HepG2 (cell line): ENCODE measurements around the gene GGCT. TPM values are rescaled to one million over a fixed set of nuclear protein-coding genes. Genes with fewer than 3 reads are reported as not detected.

Experiments
- ATAC-seq: fragments of 200-7000 bp; cut with Tn5 transposase; 3 replicates; pipeline ENCODE4 v1.9.1; 2020; ENCODE audit warnings: mild to moderate bottlenecking, moderate library complexity
- BruUV-seq: library from RNA; stranded (reverse); fragments of 400-500 nt; replicated peaks from 2 replicates; lab custom pipeline; 2021; lab: Mats Ljungman, UMichigan
- CTCF ChIA-PET: fragments of 300-600 bp; formaldehyde crosslinking; extraction: SDS; loops from one replicate; lab custom pipeline; 2021; ENCODE audit warnings: low total read pairs, inconsistent platforms, low intra/inter-chr PET ratio; lab: Yijun Ruan, JAX
- POLR2A ChIA-PET: fragments of 350-600 bp; sonication (Branson Sonifier 250); formaldehyde crosslinking; loops from one replicate; lab custom pipeline; 2020; ENCODE audit warnings: antibody characterized with exemption, inconsistent platforms; lab: Yijun Ruan, JAX
- DNase-seq: peaks from one replicate; pipeline ENCODE4 v3.0.0-alpha.2; 2015; ENCODE audit warnings: low spot score
- FAIRE-seq: peaks from 3 replicates; lab custom pipeline; 2011; peaks lifted over from hg19 to GRCh38; lab: Jason Lieb, UNC
- H2AFZ ChIP-seq: one replicate; pipeline ENCODE4 v1.6.1; 2011; ENCODE audit warnings: low read length, inconsistent platforms
- H3K27ac ChIP-seq: fragments of 300-600 bp; 3 replicates; pipeline ENCODE4 v1.8.0; 2011; ENCODE audit warnings: mixed run types, mild to moderate bottlenecking, mixed read lengths, low read length, inconsistent platforms; ENCODE audit not compliant: insufficient read depth; ENCODE audit errors: extremely low read length
- H3K27me3 ChIP-seq, 2 experiments: fragments of 200-600 bp in 1 of 2; 2 replicates in 1 of 2; 3 replicates in 1 of 2; pipeline versions ENCODE4 v1.6.0 to v1.8.0; 2011; ENCODE audit warnings: low read length in 2 of 2, mild to moderate bottlenecking in 2 of 2, moderate library complexity in 2 of 2, inconsistent platforms in 1 of 2; ENCODE audit not compliant: insufficient read depth in 2 of 2, control insufficient read depth in 1 of 2
- H3K36me3 ChIP-seq, 2 experiments: fragments of 200-600 bp in 1 of 2; replicated peaks in 1 of 2; 2 replicates in 1 of 2; 3 replicates in 1 of 2; pipeline versions ENCODE4 v1.5.1 to v1.8.0; 2011; ENCODE audit warnings: low read length in 2 of 2, inconsistent platforms in 1 of 2; ENCODE audit not compliant: insufficient read depth in 2 of 2, control insufficient read depth in 1 of 2
- H3K4me1 ChIP-seq: 2 replicates; pipeline ENCODE4 v1.5.1; 2012; ENCODE audit warnings: low read length, inconsistent platforms; ENCODE audit not compliant: insufficient read depth
- H3K4me2 ChIP-seq: 2 replicates; pipeline ENCODE4 v1.6.0; 2011; ENCODE audit warnings: low read depth, low read length, inconsistent platforms
- H3K4me3 ChIP-seq, 3 experiments: fragments of 200-600 bp in 1 of 3; sonication (generic), shearing (Covaris generic) in 1 of 3; replicated peaks in 1 of 3; 2 replicates each; pipeline ENCODE4 v1.5.1; 2011 to 2016; ENCODE audit warnings: low read length in 3 of 3, inconsistent platforms in 2 of 3, low read depth in 2 of 3, mild to moderate bottlenecking in 2 of 3, control low read depth in 1 of 3, mixed read lengths in 1 of 3; ENCODE audit not compliant: insufficient read depth in 1 of 3
- H3K79me2 ChIP-seq: one replicate; pipeline ENCODE4 v1.6.1; 2011; ENCODE audit warnings: low read length, inconsistent platforms; ENCODE audit not compliant: insufficient read depth
- H3K9ac ChIP-seq: 2 replicates; pipeline ENCODE4 v1.6.0; 2011; ENCODE audit warnings: mild to moderate bottlenecking, low read depth, low read length, inconsistent platforms; ENCODE audit not compliant: insufficient read depth
- H3K9me3 ChIP-seq: 2 replicates; pipeline ENCODE4 v1.5.1; 2012; ENCODE audit warnings: mild to moderate bottlenecking, low read length
- H4K20me1 ChIP-seq: 2 replicates; pipeline ENCODE4 v1.6.0; 2011; ENCODE audit warnings: inconsistent platforms, mild to moderate bottlenecking, low read length, moderate library complexity; ENCODE audit not compliant: insufficient read depth
- MAFK ChIP-seq, 2 experiments: IDR thresholded peaks in 1 of 2; conservative IDR thresholded peaks in 1 of 2; 2 replicates each; pipeline ENCODE4 v1.6.1; 2011; ENCODE audit warnings: improper control_type of control experiment in 2 of 2, low read length in 2 of 2
- NFE2L2 ChIP-seq: fragments of 150-350 bp; IDR thresholded peaks from 2 replicates; pipeline ENCODE4 v1.6.1; 2014; ENCODE audit warnings: low read length
- ONECUT2 ChIP-seq: sonication (generic); formaldehyde crosslinking; IDR thresholded peaks from 2 replicates; pipeline ENCODE4 v1.4.0; 2020; ENCODE audit warnings: missing genetic modification reagents
- PAX8 ChIP-seq: sonication (generic); formaldehyde crosslinking; IDR thresholded peaks from 2 replicates; pipeline ENCODE4 v1.8.0; 2022; ENCODE audit warnings: mild to moderate bottlenecking, missing genetic modification reagents, borderline replicate concordance
- REPIN1 ChIP-seq: sonication (generic); formaldehyde crosslinking; IDR thresholded peaks from 2 replicates; pipeline ENCODE4 v1.8.0; 2022; ENCODE audit warnings: missing genetic modification reagents, low read depth, mild to moderate bottlenecking, borderline replicate concordance
- STAT5B ChIP-seq: sonication (generic); formaldehyde crosslinking; IDR thresholded peaks from 2 replicates; pipeline ENCODE4 v1.4.0; 2020; ENCODE audit warnings: missing genetic modification reagents
- TRAFD1 ChIP-seq: sonication (generic); formaldehyde crosslinking; IDR thresholded peaks from 2 replicates; pipeline ENCODE4 v1.5.1; 2020; ENCODE audit warnings: missing genetic modification reagents, mild to moderate bottlenecking, borderline replicate concordance
- ZNF567 ChIP-seq: sonication (generic); formaldehyde crosslinking; IDR thresholded peaks from 2 replicates; pipeline ENCODE4 v1.8.1; 2023; ENCODE audit warnings: mild to moderate bottlenecking, missing genetic modification reagents, borderline replicate concordance
- ZNF768 ChIP-seq: sonication (generic); formaldehyde crosslinking; IDR thresholded peaks from 2 replicates; pipeline ENCODE4 v1.4.0; 2020; ENCODE audit warnings: missing genetic modification reagents
- ZNF83 ChIP-seq: sonication (generic); formaldehyde crosslinking; IDR thresholded peaks from 2 replicates; pipeline ENCODE4 v1.4.0; 2020; ENCODE audit warnings: missing genetic modification reagents, mild to moderate bottlenecking, borderline replicate concordance
- WGBS: methylation state at CpG from one replicate; pipeline ENCODE4 v1.1.6; 2017; ENCODE audit warnings: low lambda C conversion rate; 5-methylcytosine and 5-hydroxymethylcytosine counted together
- in situ Hi-C: cut with HindIII; loops from 2 replicates; pipeline ENCODE4 v1.10.0; 2017; ENCODE audit warnings: low pct_unique_long_range_greater_than_20kb; ENCODE audit not compliant: extremely low pct_ligation_motif_present
- intact Hi-C: fragments of 100-400 bp; cut with micrococcal nuclease; formaldehyde crosslinking; loops from one replicate; pipeline ENCODE4 v1.10.0; 2022; ENCODE audit not compliant: unreplicated experiment
- polyA plus RNA-seq, 8 experiments: library from polyadenylated mRNA; depleted of rRNA in 3 of 8; stranded (reverse) in 7 of 8; unstranded in 1 of 8; fragments of >200 nt; fragmentation: Illumina TruSeq in 4 of 8; extraction: Trizol in 4 of 8; gene quantifications; 2 replicates each; pipeline versions ENCODE4 v1.2.1 to v1.2.3, GENCODE V29; 2011 to 2016; ENCODE audit warnings: low read depth in 4 of 8, missing spikeins in 1 of 8, mixed read lengths in 1 of 8; ENCODE audit not compliant: insufficient read depth in 1 of 8
- total RNA-seq, 5 experiments: library from RNA; depleted of rRNA; stranded (reverse); fragments of >200 nt; fragmentation: Illumina TruSeq; extraction: Trizol; gene quantifications; 2 replicates each; pipeline ENCODE4 v1.2.3, GENCODE V29; 2016; ENCODE audit warnings: low read depth in 1 of 5
- TF ChIP-seq, protein P1 (sequence below), 2 experiments: sonication (generic) in 1 of 2; formaldehyde crosslinking in 1 of 2; IDR thresholded peaks; 2 replicates each; pipeline versions ENCODE4 v1.6.1 to v1.9.0; 2014 to 2022; ENCODE audit warnings: antibody characterized with exemption in 1 of 2, borderline replicate concordance in 1 of 2, inconsistent platforms in 1 of 2, low read depth in 1 of 2, missing genetic modification reagents in 1 of 2
- TF ChIP-seq, protein P2 (sequence below): sonication (generic); formaldehyde crosslinking; IDR thresholded peaks from 2 replicates; pipeline ENCODE4 v1.8.1; 2023; ENCODE audit warnings: mild to moderate bottlenecking, moderate library complexity, missing genetic modification reagents

Gene GGCT
- total and polyA plus RNA-seq, 2 of the 13 experiments (the other 11 are each of a cell fraction or from before 2014, with no cell fraction given) = 19.5 to 78.3 TPM

DNA sequence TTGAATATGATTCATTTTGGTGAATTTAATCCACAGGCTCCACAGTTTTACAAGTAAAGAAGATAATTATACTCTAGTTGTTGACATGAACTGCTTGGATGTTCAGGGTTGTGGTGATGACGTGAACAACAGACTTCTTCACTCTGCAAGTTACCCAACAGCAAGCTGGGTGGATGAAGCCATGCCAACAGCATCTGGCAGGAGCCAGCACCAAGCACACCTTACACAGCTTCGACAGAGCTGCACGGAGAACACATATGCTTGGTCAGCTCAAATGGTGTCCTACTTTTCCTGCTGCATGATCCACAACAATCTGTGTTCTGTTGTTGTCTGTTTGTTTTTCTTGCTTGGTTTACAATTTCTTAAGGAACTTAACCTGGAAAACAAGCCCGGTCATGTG, 35.8 kb downstream of the GGCT start:
- WGBS = 98% methylated on average over 4 of the region's 4 CpGs
- Histone ChIP-seq H2AFZ (peak overlapping the region; percentile 45), H3K36me3 (no peaks in the 10 kb centered on the region), H3K27ac (no peak overlapping the region), H3K27me3 (no peaks in the 10 kb centered on the region), H3K4me2 (peak overlapping the region; percentile 44), H3K9ac (no peak overlapping the region), H3K9me3 (no peaks in the 10 kb centered on the region), H3K79me2 (no peaks in the 10 kb centered on the region), H4K20me1 (no peaks in the 10 kb centered on the region), H3K4me3 (no peak overlapping the region; a peak in 1 of 6 replicates), H3K4me1 (peaks cover 19% of the 10 kb centered on the region)
- CTCF ChIA-PET = no interaction called here
- in situ Hi-C loops (no loop called here), intact Hi-C loops (no loop called here)
- BruUV-seq = no TSS peak
- POLR2A ChIA-PET = interaction anchor here (0.6 to 1.3 kb wide), 4 partner anchors 9 to 95 kb away, joined by 3 to 12 read pairs (median 6); partner anchors contain the start of gene NOD1
- FAIRE-seq (no peak), DNase-seq (no peak), ATAC-seq (no peak)
- 0 out of 4 replicates have a peak, but pooled peaks have one; percentile 19 to 25 for TF ChIP-seq MAFK (conservative IDR thresholded peaks at IDR 0.05 in 1 of 2, IDR thresholded peaks at IDR 0.05 in 1 of 2; ENCODE audit: low read length in 2 of 2)
- TF ChIP-seq STAT5B = no peak
- 0 out of 2 replicates have a peak, but pooled peaks have one; percentile 36 for TF ChIP-seq ZNF83 (CRISPR knock-in tag)
- no peak for TF ChIP-seq ZNF567
- no peak for TF ChIP-seq ZNF768 (CRISPR knock-in tag)
- no peak for TF ChIP-seq TRAFD1 (CRISPR knock-in tag)
- TF ChIP-seq, protein P1, sequence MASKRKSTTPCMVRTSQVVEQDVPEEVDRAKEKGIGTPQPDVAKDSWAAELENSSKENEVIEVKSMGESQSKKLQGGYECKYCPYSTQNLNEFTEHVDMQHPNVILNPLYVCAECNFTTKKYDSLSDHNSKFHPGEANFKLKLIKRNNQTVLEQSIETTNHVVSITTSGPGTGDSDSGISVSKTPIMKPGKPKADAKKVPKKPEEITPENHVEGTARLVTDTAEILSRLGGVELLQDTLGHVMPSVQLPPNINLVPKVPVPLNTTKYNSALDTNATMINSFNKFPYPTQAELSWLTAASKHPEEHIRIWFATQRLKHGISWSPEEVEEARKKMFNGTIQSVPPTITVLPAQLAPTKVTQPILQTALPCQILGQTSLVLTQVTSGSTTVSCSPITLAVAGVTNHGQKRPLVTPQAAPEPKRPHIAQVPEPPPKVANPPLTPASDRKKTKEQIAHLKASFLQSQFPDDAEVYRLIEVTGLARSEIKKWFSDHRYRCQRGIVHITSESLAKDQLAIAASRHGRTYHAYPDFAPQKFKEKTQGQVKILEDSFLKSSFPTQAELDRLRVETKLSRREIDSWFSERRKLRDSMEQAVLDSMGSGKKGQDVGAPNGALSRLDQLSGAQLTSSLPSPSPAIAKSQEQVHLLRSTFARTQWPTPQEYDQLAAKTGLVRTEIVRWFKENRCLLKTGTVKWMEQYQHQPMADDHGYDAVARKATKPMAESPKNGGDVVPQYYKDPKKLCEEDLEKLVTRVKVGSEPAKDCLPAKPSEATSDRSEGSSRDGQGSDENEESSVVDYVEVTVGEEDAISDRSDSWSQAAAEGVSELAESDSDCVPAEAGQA (IDR thresholded peaks at IDR 0.05; ENCODE audit: low read depth) = no peak
- TF ChIP-seq, protein P1 (CRISPR knock-in tag; IDR thresholded peaks at IDR 0.05; ENCODE audit: borderline replicate concordance) = no peak
- TF ChIP-seq, protein P2, sequence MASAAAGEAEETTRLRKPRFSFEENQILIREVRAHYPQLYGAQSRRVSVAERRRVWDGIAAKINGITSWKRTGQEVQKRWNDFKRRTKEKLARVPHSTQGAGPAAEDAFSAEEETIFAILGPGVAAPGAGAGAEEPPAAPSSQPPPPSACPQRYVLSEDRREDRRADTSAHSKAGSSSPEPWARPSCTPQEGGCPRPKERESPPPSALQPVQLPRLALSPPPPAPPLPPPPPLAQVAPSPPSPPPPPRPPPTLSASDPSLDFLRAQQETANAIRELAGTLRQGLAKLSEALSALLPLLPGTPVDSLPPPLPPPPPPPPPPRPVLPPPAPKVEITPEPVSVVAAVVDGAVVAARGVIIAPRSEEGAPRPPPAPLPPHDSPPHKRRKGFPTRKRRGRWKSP (CRISPR knock-in tag) = 0 out of 2 replicates have a peak, but pooled peaks have one; percentile 29
- TF ChIP-seq ONECUT2 = no peak
- TF ChIP-seq REPIN1 (CRISPR knock-in tag) = no peak
- TF ChIP-seq PAX8 (CRISPR knock-in tag) = no peak
- TF ChIP-seq NFE2L2 = no peak
